Upper lobe of left lung (tissue), 4 donors: ENCODE results near the gene MYO9B.

Experiments used
- CTCF ChIP-seq, 6 experiments: fragments of 450-650 bp in 4 of 6; fragments of 200-600 bp in 2 of 6; sonication (generic) in 2 of 6; IDR thresholded peaks; one replicate each; pipeline ENCODE4 v1.5.1; 2016 to 2019; ENCODE audit warnings: antibody characterized with exemption in 6 of 6
- EP300 ChIP-seq, 4 donors: sonication (generic); formaldehyde crosslinking; IDR thresholded peaks; one replicate each; pipeline ENCODE4 v1.5.1; 2017; ENCODE audit warnings: antibody characterized with exemption in 4 of 4, control low read depth in 2 of 4
- POLR2A ChIP-seq, 4 donors: fragments of 450-650 bp; IDR thresholded peaks; one replicate each; pipeline ENCODE4 v1.5.1; 2016 to 2017; ENCODE audit warnings: antibody characterized with exemption in 4 of 4, mild to moderate bottlenecking in 2 of 4

GRCh38 chr19:17192751-17193150, 117.2 kb downstream of the MYO9B start:
- TF ChIP-seq POLR2A (IDR thresholded peaks at IDR 0.05) = no peak
- no peak for TF ChIP-seq CTCF (IDR thresholded peaks at IDR 0.05)
- TF ChIP-seq EP300 (IDR thresholded peaks at IDR 0.05) = no peak
